H9 (cell line): ENCODE results near the gene PHACTR4. TPM values are rescaled to one million over a fixed set of nuclear protein-coding genes. Genes with fewer than 3 reads are reported as not detected.

Source experiments
- DNase-seq: peaks from one replicate; pipeline ENCODE4 v3.0.0-alpha.2; 2017
- H2AFZ ChIP-seq: one replicate; pipeline ENCODE4 v1.6.1; 2013; ENCODE audit warnings: mild to moderate bottlenecking, low read length, control low read depth, moderate library complexity
- H2AK5ac ChIP-seq: 2 replicates; pipeline ENCODE4 v1.6.1; 2013; ENCODE audit warnings: low read length, control low read depth, mixed read lengths; ENCODE audit not compliant: insufficient read length
- H2BK120ac ChIP-seq: one replicate; pipeline ENCODE4 v1.6.1; 2013; ENCODE audit warnings: low read depth, mild to moderate bottlenecking, low read length, control low read depth, inconsistent platforms; ENCODE audit not compliant: poor library complexity, severe bottlenecking
- H2BK12ac ChIP-seq: 2 replicates; pipeline ENCODE4 v1.6.1; 2013; ENCODE audit warnings: low read length, control low read depth, mixed read lengths, low read depth; ENCODE audit not compliant: insufficient read length
- H2BK15ac ChIP-seq: 2 replicates; pipeline ENCODE4 v1.6.1; 2013; ENCODE audit warnings: low read depth, low read length, control low read depth
- H2BK20ac ChIP-seq: one replicate; pipeline ENCODE4 v1.6.1; 2013; ENCODE audit warnings: low read depth, mild to moderate bottlenecking, low read length, control low read depth, inconsistent platforms; ENCODE audit not compliant: poor library complexity, severe bottlenecking
- H2BK5ac ChIP-seq: 2 replicates; pipeline ENCODE4 v1.6.1; 2013; ENCODE audit warnings: low read length, control low read depth, mixed read lengths; ENCODE audit not compliant: insufficient read length
- H3K14ac ChIP-seq: 2 replicates; pipeline ENCODE4 v1.6.1; 2013; ENCODE audit warnings: low read length, control low read depth; ENCODE audit not compliant: insufficient read depth
- H3K18ac ChIP-seq: 2 replicates; pipeline ENCODE4 v1.6.1; 2013; ENCODE audit warnings: low read depth, mild to moderate bottlenecking, mixed read lengths, low read length, control low read depth; ENCODE audit not compliant: insufficient read length
- H3K23ac ChIP-seq: 2 replicates; pipeline ENCODE4 v1.6.1; 2013; ENCODE audit warnings: low read length, control low read depth, mixed read lengths, low read depth; ENCODE audit not compliant: insufficient read length
- H3K23me2 ChIP-seq: 2 replicates; pipeline ENCODE4 v1.6.1; 2013; ENCODE audit warnings: low read depth, mild to moderate bottlenecking, mixed read lengths, low read length, control low read depth; ENCODE audit not compliant: insufficient read length, poor library complexity, severe bottlenecking
- H3K27ac ChIP-seq: 2 replicates; pipeline ENCODE4 v1.5.1; 2013; ENCODE audit warnings: low read length, control low read depth, mixed read lengths, low read depth; ENCODE audit not compliant: insufficient read length
- H3K27me3 ChIP-seq: 2 replicates; pipeline ENCODE4 v1.6.1; 2013; ENCODE audit warnings: low read length, control low read depth, inconsistent platforms; ENCODE audit not compliant: insufficient read depth
- H3K4ac ChIP-seq: 2 replicates; pipeline ENCODE4 v1.6.1; 2013; ENCODE audit warnings: low read depth, mild to moderate bottlenecking, control low read depth, inconsistent platforms, low read length, moderate library complexity
- H3K4me1 ChIP-seq: 2 replicates; pipeline ENCODE4 v1.6.1; 2013; ENCODE audit warnings: low read length, control low read depth, inconsistent platforms; ENCODE audit not compliant: insufficient read depth
- H3K4me2 ChIP-seq: 2 replicates; pipeline ENCODE4 v1.6.1; 2013; ENCODE audit warnings: low read length, control low read depth, mixed read lengths; ENCODE audit not compliant: insufficient read length, insufficient read depth
- H3K56ac ChIP-seq: 2 replicates; pipeline ENCODE4 v1.6.1; 2013; ENCODE audit warnings: low read depth, mild to moderate bottlenecking, mixed read lengths, low read length, control low read depth; ENCODE audit not compliant: insufficient read length
- H3K79me1 ChIP-seq: 2 replicates; pipeline ENCODE4 v1.6.1; 2013; ENCODE audit warnings: low read depth, mild to moderate bottlenecking, moderate library complexity, low read length, control low read depth, inconsistent platforms; ENCODE audit not compliant: insufficient read depth, poor library complexity, severe bottlenecking
- H3K79me2 ChIP-seq: 2 replicates; pipeline ENCODE4 v1.6.1; 2013; ENCODE audit warnings: low read length, control low read depth, inconsistent platforms; ENCODE audit not compliant: insufficient read depth
- H3K9ac ChIP-seq: 2 replicates; pipeline ENCODE4 v1.6.1; 2013; ENCODE audit warnings: low read length, control low read depth, mixed read lengths; ENCODE audit not compliant: insufficient read length; ENCODE audit errors: extremely low read depth
- H3K9me3 ChIP-seq: one replicate; pipeline ENCODE4 v1.6.1; 2013; ENCODE audit warnings: low read depth, low read length, inconsistent platforms; ENCODE audit not compliant: control insufficient read depth
- H3T11ph ChIP-seq: one replicate; pipeline ENCODE4 v1.6.1; 2013; ENCODE audit warnings: mild to moderate bottlenecking, low read length, control low read depth, inconsistent platforms
- H4K20me1 ChIP-seq: one replicate; pipeline ENCODE4 v1.6.1; 2013; ENCODE audit not compliant: control insufficient read depth, insufficient read length, insufficient read depth
- H4K5ac ChIP-seq: 2 replicates; pipeline ENCODE4 v1.6.1; 2013; ENCODE audit warnings: low read depth, mild to moderate bottlenecking, mixed read lengths, low read length, control low read depth; ENCODE audit not compliant: insufficient read length
- H4K8ac ChIP-seq: replicated peaks from 2 replicates; pipeline ENCODE4 v1.6.1; 2013; ENCODE audit warnings: low read length, control low read depth, mixed read lengths, low read depth; ENCODE audit not compliant: insufficient read length
- H4K91ac ChIP-seq: 2 replicates; pipeline ENCODE4 v1.6.1; 2013; ENCODE audit warnings: low read depth, mild to moderate bottlenecking, moderate library complexity, mixed read lengths, low read length, control low read depth; ENCODE audit not compliant: insufficient read length
- H3K27ac Mint-ChIP-seq, 3 experiments: 2 replicates in 2 of 3; 3 replicates in 1 of 3; pipeline ENCODE4 v1.8.0; 2020 to 2021; ENCODE audit warnings: mixed read lengths in 3 of 3, mild to moderate bottlenecking in 1 of 3, moderate library complexity in 1 of 3
- H3K27me3 Mint-ChIP-seq: 2 replicates; pipeline ENCODE4 v1.8.0; 2021; ENCODE audit warnings: low read depth, mild to moderate bottlenecking, moderate library complexity, mixed read lengths
- H3K36me3 Mint-ChIP-seq, 3 experiments: 2 replicates in 2 of 3; 3 replicates in 1 of 3; pipeline ENCODE4 v1.8.0; 2020 to 2021; ENCODE audit warnings: low read depth in 3 of 3, mixed read lengths in 3 of 3; ENCODE audit not compliant: insufficient read depth in 1 of 3
- H3K4me1 Mint-ChIP-seq, 2 experiments: 2 replicates each; pipeline ENCODE4 v1.8.0; 2020; ENCODE audit warnings: mixed read lengths in 2 of 2
- H3K4me3 Mint-ChIP-seq, 2 experiments: 2 replicates in 1 of 2; 3 replicates in 1 of 2; pipeline ENCODE4 v1.8.0; 2020 to 2021; ENCODE audit warnings: mild to moderate bottlenecking in 2 of 2, mixed read lengths in 2 of 2, moderate library complexity in 1 of 2
- H3K9me3 Mint-ChIP-seq, 2 experiments: 2 replicates in 1 of 2; 3 replicates in 1 of 2; pipeline ENCODE4 v1.8.0; 2020; ENCODE audit warnings: mild to moderate bottlenecking in 2 of 2, mixed read lengths in 2 of 2, moderate library complexity in 1 of 2
- CTCF ChIP-seq: fragments of 200-600 bp; sonication (generic); conservative IDR thresholded peaks from 3 replicates; pipeline ENCODE4 v1.8.0; 2021; ENCODE audit warnings: antibody characterized with exemption, mild to moderate bottlenecking
- WGBS: extraction: QIAGEN DNeasy Blood & Tissue Kit; methylation state at CpG from one replicate; pipeline ENCODE4 v1.1.7; 2013; ENCODE audit warnings: missing lambda C conversion rate, low lambda C conversion rate, mixed read lengths; ENCODE audit not compliant: insufficient read length; ENCODE audit errors: extremely low coverage; 5-methylcytosine and 5-hydroxymethylcytosine counted together
- total RNA-seq: library from RNA; stranded (reverse); gene quantifications from 2 replicates; pipeline ENCODE4 v1.2.1, GENCODE V29; 2021

The PHACTR4 gene
- total RNA-seq, 1 experiment from 2014 or later = 54.0 TPM

- no peak overlapping the region for H2BK20ac ChIP-seq
- no peak overlapping the region for H2AFZ ChIP-seq
- no peak overlapping the region for H3K4ac ChIP-seq
- H3K4me1 Mint-ChIP-seq = no peaks in the 10 kb centered on the region
- no CpG with 5 or more reads among the region's 3 CpGs for WGBS
- no peak overlapping the region for H4K91ac ChIP-seq
- H2BK120ac ChIP-seq = no peak overlapping the region
- H3K23ac ChIP-seq = no peak overlapping the region
- no peak overlapping the region for H3K9ac ChIP-seq
- H2BK5ac ChIP-seq = no peak overlapping the region
- no peak overlapping the region for H4K8ac ChIP-seq
- no peaks in the 10 kb centered on the region for H4K20me1 ChIP-seq
- no peak overlapping the region for H3K27ac ChIP-seq
- H3T11ph ChIP-seq = no peak overlapping the region
- no peak overlapping the region for H2BK15ac ChIP-seq
- H3K56ac ChIP-seq = no peak overlapping the region
- H3K79me2 ChIP-seq = no peaks in the 10 kb centered on the region
- no peak overlapping the region for H3K14ac ChIP-seq
- no peak overlapping the region for H3K18ac ChIP-seq
- no peak overlapping the region for H2AK5ac ChIP-seq
- H3K4me2 ChIP-seq = no peak overlapping the region
- DNase-seq = no peak
- H3K4me1 ChIP-seq = no peaks in the 10 kb centered on the region
- no peaks in the 10 kb centered on the region for H3K36me3 Mint-ChIP-seq
- no peak overlapping the region for H2BK12ac ChIP-seq
- no peak overlapping the region for H3K27ac Mint-ChIP-seq
- H3K79me1 ChIP-seq = no peaks in the 10 kb centered on the region
- no peaks in the 10 kb centered on the region for H3K27me3 ChIP-seq
- TF ChIP-seq CTCF = no peak
- H3K9me3 Mint-ChIP-seq = no peaks in the 10 kb centered on the region
- H3K23me2 ChIP-seq = no peaks in the 10 kb centered on the region
- no peaks in the 10 kb centered on the region for H3K9me3 ChIP-seq
- no peak overlapping the region for H4K5ac ChIP-seq
- no peak overlapping the region for H3K4me3 Mint-ChIP-seq
- H3K27me3 Mint-ChIP-seq = no peaks in the 10 kb centered on the region; the same call in 1 of the 2 replicates
Measured at GRCh38 chr1:28322194-28322593, 47.3 kb upstream of the PHACTR4 start.
